Skeletal muscle tissue (tissue), 4 donors: ENCODE results near the gene HECTD4. TPM values are rescaled to one million over a fixed set of nuclear protein-coding genes. Genes with fewer than 3 reads are reported as not detected.
A peak's percentile ranks its signal among the peaks of the same experiment; 100 is the strongest.

Experiments used
- H3K27ac ChIP-seq: one replicate; pipeline ENCODE4 v1.7.0; 2013; ENCODE audit warnings: mild to moderate bottlenecking, low read depth, low read length, inconsistent platforms
- H3K27me3 ChIP-seq, 3 donors: one replicate each; pipeline ENCODE4 v1.7.0; 2013; ENCODE audit warnings: low read length in 3 of 3; ENCODE audit not compliant: control insufficient read depth in 3 of 3, insufficient read depth in 3 of 3
- H3K36me3 ChIP-seq, 3 donors: one replicate each; pipeline ENCODE4 v1.7.0; 2013; ENCODE audit warnings: low read length in 3 of 3; ENCODE audit not compliant: control insufficient read depth in 3 of 3, insufficient read depth in 3 of 3
- H3K4me1 ChIP-seq, 3 donors: one replicate each; pipeline ENCODE4 v1.7.0; 2013; ENCODE audit warnings: low read length in 3 of 3, mild to moderate bottlenecking in 3 of 3; ENCODE audit not compliant: control insufficient read depth in 3 of 3, insufficient read depth in 3 of 3
- H3K4me3 ChIP-seq, 3 donors: one replicate each; pipeline ENCODE4 v1.7.0; 2013; ENCODE audit warnings: low read length in 3 of 3
- H3K9ac ChIP-seq, 3 donors: one replicate each; pipeline ENCODE4 v1.7.0; 2013; ENCODE audit warnings: low read length in 3 of 3, mild to moderate bottlenecking in 3 of 3, moderate library complexity in 2 of 3, low read depth in 1 of 3
- H3K9me3 ChIP-seq, 3 donors: one replicate each; pipeline ENCODE4 v1.7.0; 2013; ENCODE audit warnings: low read length in 3 of 3; ENCODE audit not compliant: control insufficient read depth in 3 of 3
- total RNA-seq: library from RNA; depleted of rRNA; stranded (reverse); fragments of >200 nt; gene quantifications from one replicate; pipeline ENCODE4 v1.2.3, GENCODE V29; 2014
- donor health status: Osteomylitis.

HECTD4 gene
- total RNA-seq, 1 donor from 2014 or later = 63.7 TPM

- no peaks in the 10 kb centered on the region for H3K4me1 ChIP-seq
- H3K27me3 ChIP-seq = no peaks in the 10 kb centered on the region
- no peak overlapping the region for H3K4me3 ChIP-seq
- H3K9ac ChIP-seq = no peak overlapping the region
- no peaks in the 10 kb centered on the region for H3K9me3 ChIP-seq
- H3K36me3 ChIP-seq = peaks cover 38 to 58% (median 52%) of the 10 kb centered on the region in 3 donors
- H3K27ac ChIP-seq = no peak overlapping the region
Measured at GRCh38 chr12:112169966-112170365, 212.3 kb downstream of the HECTD4 start.

DNA sequence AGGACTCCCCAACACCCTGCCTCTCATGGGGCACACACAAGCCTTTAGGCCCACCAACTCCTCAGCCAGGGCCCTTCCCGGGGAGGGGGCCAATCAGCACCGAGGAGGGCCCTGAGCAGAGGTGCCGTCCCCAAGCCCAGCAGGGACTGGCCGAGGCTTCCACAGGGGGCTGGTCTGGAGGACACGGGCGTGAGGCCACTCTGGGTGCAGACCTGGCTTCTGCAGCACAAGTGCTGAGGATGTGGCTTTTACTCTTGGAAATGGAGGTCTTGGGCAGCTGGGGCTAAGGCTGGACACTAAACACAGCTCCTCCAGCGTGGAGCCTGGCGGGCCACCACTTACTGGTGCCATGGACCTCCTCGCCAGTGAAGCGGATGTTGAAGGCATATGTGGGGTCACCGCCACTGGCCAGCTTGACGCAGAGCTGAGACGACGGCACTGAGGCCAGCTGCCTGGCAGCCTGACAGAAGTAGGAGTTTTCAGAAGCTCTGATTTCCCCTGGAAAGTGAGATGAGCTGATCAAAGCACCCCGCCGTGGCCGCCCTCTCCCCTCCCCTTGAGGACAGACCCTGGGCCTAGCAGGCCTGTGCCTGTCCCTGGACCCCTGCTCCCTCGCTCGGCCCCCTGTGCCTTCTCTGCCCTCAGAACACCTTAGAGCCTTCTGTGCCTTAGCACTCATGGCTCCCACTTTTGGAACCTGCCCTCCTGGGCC is 212.9 kb downstream of the HECTD4 start:
- Histone ChIP-seq H3K36me3 (peaks cover 35 to 54% (median 48%) of the 10 kb centered on the region in 3 donors), H3K4me1 (no peaks in the 10 kb centered on the region), H3K4me3 (no peak overlapping the region), H3K9me3 (no peaks in the 10 kb centered on the region), H3K27ac (no peak overlapping the region), H3K9ac (no peak overlapping the region), H3K27me3 (no peaks in the 10 kb centered on the region)

DNA sequence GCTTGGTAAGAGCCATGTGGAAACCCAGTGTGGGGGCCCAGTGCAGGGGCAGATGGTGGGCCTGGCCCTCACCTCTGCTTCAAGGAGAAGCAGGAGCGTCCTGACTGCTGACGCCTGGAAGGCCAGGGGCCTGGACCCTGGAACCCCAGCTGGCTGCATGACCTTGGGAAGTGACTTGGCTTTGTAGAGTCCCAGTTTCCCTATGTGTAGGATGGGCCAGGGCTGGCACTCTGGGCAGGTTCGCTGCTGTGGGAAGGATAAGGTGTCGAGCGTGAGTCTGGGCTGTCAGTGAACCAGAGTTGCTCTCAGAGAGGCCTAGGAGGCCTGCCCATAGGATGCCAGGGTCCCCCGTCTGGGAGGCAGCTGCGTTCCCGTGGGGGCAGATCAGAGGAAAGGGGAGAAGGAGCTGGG is 213.7 kb downstream of the HECTD4 start:
- peak overlapping the region in 1 of 3 donors; percentile 16 for H3K9ac ChIP-seq
- H3K9me3 ChIP-seq = no peaks in the 10 kb centered on the region
- H3K4me3 ChIP-seq = no peak overlapping the region
- H3K27ac ChIP-seq = no peak overlapping the region
- H3K4me1 ChIP-seq = no peaks in the 10 kb centered on the region
- peaks cover 38 to 60% (median 54%) of the 10 kb centered on the region in 3 donors for H3K36me3 ChIP-seq
- H3K27me3 ChIP-seq = no peaks in the 10 kb centered on the region

GRCh38 chr12:112167718-112168525 is 214.3 kb downstream of the HECTD4 start:
- no peaks in the 10 kb centered on the region for H3K9me3 ChIP-seq
- H3K27ac ChIP-seq = no peak overlapping the region
- H3K36me3 ChIP-seq = peaks cover 39 to 65% (median 58%) of the 10 kb centered on the region in 3 donors
- no peaks in the 10 kb centered on the region for H3K4me1 ChIP-seq
- H3K4me3 ChIP-seq = no peak overlapping the region
- no peaks in the 10 kb centered on the region for H3K27me3 ChIP-seq
- peak overlapping the region in 1 of 3 donors; percentile 16 for H3K9ac ChIP-seq

DNA sequence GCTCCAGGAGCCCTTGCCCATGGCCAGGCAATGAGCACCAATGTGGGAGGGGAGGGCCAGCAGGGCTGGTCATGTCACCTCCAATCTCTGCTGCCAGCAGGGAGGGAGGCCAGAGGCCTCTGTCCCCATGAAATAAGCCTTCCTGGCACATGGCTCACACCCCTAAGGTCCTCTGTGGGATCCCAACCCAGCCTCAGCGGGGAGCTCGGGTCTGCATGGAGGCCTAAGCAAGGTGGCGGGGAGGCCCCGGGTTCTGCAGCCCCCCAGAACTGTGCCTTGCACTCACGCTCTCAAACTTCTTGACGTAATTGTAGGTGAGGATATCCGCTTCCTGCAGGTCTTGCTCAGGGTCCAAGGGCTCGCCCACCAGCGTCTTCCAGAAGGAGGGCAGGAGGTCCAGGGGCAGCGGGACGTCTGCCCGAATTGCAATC is 215.2 kb downstream of the HECTD4 start:
- Histone ChIP-seq H3K4me3 (no peak overlapping the region), H3K36me3 (peaks cover 36 to 65% (median 59%) of the 10 kb centered on the region in 3 donors), H3K27me3 (no peaks in the 10 kb centered on the region), H3K27ac (no peak overlapping the region), H3K9me3 (no peaks in the 10 kb centered on the region), H3K9ac (no peak overlapping the region), H3K4me1 (no peaks in the 10 kb centered on the region)

- Histone ChIP-seq H3K9me3 (no peaks in the 10 kb centered on the region), H3K4me3 (no peak overlapping the region), H3K27ac (no peak overlapping the region), H3K36me3 (peaks cover 38 to 68% (median 65%) of the 10 kb centered on the region in 3 donors), H3K27me3 (no peaks in the 10 kb centered on the region), H3K4me1 (no peaks in the 10 kb centered on the region), H3K9ac (no peak overlapping the region)
Measured at GRCh38 chr12:112166051-112167015, 215.9 kb downstream of the HECTD4 start.

- Histone ChIP-seq H3K9ac (no peak overlapping the region), H3K4me3 (no peak overlapping the region), H3K9me3 (no peaks in the 10 kb centered on the region), H3K27me3 (no peaks in the 10 kb centered on the region), H3K36me3 (peaks cover 39 to 69% (median 65%) of the 10 kb centered on the region in 3 donors), H3K27ac (no peak overlapping the region), H3K4me1 (no peaks in the 10 kb centered on the region)
Measured at GRCh38 chr12:112165624-112166023, 216.6 kb downstream of the HECTD4 start.

GRCh38 chr12:112164011-112164660 is 218.1 kb downstream of the HECTD4 start:
- Histone ChIP-seq H3K4me3 (no peak overlapping the region), H3K27me3 (no peaks in the 10 kb centered on the region), H3K9ac (no peak overlapping the region), H3K9me3 (peaks cover 0 to 2% (median 0%) of the 10 kb centered on the region in 3 donors), H3K4me1 (no peaks in the 10 kb centered on the region), H3K36me3 (peaks cover 43 to 71% (median 65%) of the 10 kb centered on the region in 3 donors), H3K27ac (no peak overlapping the region)

GRCh38 chr12:112163471-112163991 is 218.7 kb downstream of the HECTD4 start:
- no peaks in the 10 kb centered on the region for H3K27me3 ChIP-seq
- peaks cover 46 to 68% (median 64%) of the 10 kb centered on the region in 3 donors for H3K36me3 ChIP-seq
- no peak overlapping the region for H3K27ac ChIP-seq

More at GRCh38 chr12:112163471-112163991, 218.7 kb downstream of the HECTD4 start:
- Histone ChIP-seq H3K9me3 (peaks cover 0 to 2% (median 0%) of the 10 kb centered on the region in 3 donors), H3K9ac (no peak overlapping the region), H3K4me1 (no peaks in the 10 kb centered on the region), H3K4me3 (no peak overlapping the region)
